Activated gamma-delta T cell treated with anti-CD3 and anti-CD28 coated beads, Interleukin-2, amount 50 U/mL, for 16 hours (primary cell): ENCODE data around the gene REEP1.

Experiments
- DNase-seq: peaks from one replicate; pipeline ENCODE4 v3.0.0-alpha.2; 2020; ENCODE audit warnings: low read depth

REEP1 gene

DNA sequence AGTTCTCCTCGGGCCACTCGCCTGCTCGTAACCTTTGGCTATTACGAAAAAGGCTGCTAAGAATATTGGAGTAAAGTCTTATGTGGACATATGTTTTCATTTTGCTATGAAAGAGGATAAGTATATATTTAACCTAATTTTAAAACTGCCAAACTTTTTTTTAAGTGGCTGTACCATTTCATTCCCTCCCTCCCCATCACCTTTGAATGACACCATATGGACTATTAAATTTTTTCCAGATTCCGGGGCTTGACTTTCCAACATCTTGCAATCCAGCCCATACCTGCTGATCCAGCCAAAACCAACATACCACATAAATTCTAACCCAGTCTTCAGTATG, 31.5 kb downstream of the REEP1 start:
- no peak for DNase-seq

DNA sequence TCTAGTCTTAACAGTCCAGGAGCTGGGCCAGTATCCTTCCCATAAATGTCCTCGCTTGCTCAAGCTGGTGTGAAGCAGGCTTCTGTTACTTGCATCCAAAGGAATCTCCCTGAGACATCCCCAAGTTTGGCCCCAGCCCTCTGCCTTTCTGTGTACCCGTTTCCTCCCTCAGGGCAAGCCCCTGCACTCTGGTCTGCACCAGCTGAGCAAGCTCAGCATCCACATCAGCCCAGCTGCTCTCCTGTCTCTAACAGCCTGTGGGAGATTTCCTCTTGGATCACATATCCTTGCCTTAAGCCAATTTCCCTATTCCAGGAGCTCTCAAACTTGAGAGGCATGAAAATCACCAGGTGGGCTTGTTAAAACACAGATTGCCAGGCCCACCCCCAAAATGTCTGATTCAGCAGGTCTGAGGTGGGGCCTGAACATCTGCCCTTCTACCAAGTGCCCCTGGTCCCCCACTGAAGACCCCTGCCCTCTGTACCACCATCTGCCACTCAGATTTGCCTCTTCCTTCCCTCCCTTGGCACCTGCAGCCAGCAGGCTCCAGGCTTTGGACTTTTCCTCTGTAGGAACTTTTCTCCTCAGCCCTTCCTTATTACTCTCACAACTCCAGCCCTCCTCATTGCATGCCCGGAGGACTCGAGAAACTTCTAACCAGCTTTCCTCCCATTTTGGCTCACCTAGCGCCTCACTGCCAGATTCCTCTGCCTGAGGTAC, 32.1 kb downstream of the REEP1 start:
- no peak for DNase-seq

DNA sequence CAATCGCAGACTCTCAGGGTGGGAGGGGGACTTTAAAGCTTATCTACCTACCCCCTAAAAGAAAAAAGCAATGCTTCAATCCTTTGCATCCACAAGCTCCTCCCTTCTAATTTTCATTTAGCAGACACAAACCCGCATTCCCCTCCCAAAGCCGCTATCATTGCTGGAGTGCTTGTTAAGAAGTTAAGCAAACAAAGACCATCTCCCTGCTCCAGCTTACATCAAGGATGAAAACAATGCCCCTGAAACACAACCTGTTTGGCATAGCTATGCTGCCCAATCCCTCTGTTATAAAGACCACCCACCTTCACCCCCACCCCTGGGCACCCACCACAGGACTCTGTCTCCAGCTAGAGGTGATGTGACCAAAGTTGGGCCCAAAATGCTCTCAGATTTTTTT, 33.0 kb downstream of the REEP1 start:
- no peak for DNase-seq

DNA sequence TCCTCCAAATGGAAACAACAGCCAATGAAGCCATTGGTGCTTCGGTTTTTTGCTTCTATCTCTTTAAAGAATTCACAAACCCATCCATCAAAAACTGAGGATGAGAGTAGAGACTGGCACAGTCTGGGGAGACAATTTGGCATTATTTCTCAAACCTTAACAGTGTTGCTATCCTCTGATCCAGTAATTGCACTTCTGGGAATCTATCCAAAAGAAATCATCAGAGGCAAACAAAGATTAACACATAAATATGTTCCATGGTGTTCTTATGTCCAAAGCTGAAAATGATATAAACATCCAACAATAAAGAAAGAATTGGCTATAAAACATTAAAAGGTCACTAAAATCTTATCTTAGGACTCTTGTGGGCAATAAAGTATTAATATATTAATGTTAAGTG, 35.1 kb downstream of the REEP1 start:
- no peak for DNase-seq

DNA sequence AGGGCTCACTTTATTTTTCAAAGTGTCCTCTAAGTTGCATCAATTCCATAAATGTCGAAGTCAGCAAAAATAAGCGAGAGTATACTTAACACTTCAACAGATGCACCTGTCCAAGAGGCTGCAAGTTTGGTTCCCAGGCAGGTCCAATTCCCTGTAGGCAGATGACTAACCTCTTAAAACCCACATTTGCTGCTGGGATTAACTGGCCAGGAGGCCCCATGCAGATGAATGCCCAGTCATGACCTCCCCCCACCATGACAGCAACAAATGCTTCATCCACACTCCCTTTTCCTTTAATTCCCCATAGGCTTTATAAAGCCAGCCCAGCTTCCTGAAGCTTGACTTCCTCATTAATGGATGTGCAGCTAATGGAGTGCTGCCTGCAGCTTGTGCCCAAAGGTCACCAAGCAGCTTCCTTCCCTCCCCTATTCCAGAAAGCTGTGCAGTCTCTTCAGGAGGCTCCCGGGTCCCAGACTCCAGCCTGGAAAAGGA, 35.7 kb downstream of the REEP1 start:
- no peak for DNase-seq

DNA sequence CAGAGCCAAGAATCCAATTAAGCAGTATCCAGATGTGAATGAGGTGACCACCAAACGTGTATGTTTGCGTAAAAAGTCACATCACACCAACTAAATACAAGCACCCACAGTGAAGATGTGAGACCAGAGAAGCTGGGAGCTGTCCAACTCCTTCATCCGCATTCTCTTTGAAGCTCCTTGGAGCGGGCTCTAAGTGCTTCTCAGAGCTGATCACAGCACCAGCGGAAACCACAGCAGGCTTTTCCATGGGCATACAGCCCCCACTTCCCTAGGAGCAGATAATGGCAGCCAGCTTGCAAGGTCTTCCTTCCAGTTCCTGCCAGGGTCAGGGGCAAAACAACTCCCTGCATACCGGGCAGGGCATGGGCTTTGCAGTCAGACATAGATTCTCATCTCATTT, 36.4 kb downstream of the REEP1 start:
- no peak for DNase-seq

DNA sequence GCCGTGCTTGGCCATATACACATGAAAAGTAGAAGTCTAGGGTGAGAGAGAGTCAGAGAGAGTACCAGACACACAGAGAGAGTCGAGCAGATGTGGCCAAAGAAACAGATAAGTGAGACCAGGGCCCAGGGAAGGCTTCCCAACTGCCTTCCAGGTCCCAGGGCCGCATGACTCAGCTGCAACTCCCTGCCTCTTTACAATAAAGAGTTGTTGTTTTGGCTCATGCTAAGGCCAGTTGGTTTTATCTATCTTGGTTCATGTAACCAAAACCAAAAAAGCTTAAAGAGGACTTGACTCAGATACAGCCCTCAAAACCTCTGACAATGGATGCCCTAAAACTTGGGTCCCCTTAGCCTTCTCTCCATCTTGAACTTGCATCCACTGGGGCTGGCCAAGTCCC, 36.9 kb downstream of the REEP1 start:
- DNase-seq, result no peak

DNA sequence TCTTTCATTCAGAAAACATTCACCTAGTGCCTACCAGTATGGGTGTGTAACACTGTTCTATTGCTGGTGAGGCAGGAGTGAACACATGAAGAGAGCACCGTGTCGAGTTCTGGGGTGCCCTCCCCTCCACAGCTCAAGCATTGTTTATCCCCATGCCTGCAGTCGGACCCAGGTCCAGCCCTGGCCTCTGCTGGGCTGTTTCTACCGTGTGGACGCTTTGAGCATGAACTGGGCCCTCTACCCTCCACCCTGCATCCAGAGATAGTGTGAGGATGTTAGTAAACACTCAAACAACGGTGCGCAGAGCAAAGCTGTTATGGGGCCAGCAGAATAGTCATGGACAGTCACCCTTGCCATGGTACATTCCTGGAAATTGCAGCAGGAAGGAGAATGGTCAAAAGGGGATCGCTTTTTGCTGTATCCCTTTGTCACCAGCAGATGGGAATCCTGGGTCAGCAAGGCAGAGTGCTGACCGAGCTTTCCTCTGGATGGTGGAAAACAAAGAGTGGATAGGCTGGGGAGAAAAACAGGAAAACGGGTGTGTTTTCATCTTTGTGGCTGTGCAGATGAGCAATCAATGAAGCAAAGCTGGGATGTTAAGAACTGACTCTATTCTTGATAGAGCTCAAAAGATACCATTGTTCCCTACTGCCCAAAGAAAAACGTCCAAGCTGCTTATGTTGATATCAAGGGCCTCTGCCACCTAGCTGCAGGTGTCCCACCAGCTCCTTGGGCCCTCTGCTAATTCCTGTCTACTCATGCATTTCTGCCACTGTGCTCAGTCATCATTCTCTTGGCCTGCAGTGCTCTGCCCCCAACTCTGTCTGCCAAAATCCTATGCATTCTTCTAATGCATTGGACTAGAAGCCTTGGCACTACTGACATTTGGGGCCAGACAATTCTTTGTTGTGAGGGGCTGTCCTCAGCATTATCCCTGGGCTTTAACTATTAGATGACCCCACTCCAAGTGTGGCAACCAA, 38.7 kb downstream of the REEP1 start:
- no peak for DNase-seq

DNA sequence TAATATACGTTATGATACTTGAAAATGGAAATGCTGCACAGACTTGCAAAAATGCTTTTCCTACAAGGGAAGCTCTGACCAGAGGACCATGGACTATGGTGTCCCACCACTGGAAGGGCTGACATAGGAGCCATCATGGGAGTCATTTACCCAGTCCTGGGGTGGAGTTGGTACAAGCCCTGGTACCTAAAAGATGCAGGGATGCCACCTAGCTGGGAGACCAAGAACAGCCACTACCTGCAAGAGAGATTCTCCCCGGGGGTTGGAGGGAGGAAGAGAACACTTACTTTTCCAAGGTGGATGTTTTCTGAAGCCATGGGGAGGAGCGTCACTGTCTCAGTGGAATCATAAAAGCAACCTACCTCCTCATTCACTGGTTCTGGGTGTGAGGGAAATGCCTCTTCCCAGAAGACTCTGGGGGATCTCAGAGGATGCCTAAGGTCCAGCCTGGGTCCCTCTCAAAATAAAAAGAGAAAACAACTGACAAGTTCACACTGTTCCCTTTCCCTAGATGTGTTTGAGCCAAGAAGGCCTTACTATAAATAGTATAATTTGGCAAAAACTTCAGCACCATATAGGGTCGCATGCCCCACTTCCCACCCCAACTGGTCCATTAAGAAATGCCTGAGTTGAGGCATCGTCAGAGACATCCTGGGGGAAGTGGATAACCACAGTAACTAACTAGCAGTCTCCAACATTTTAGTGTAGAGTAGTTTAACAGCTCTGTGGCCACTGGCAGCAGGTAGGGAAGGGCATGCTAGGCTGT, 39.9 kb downstream of the REEP1 start:
- DNase-seq, result no peak

DNA sequence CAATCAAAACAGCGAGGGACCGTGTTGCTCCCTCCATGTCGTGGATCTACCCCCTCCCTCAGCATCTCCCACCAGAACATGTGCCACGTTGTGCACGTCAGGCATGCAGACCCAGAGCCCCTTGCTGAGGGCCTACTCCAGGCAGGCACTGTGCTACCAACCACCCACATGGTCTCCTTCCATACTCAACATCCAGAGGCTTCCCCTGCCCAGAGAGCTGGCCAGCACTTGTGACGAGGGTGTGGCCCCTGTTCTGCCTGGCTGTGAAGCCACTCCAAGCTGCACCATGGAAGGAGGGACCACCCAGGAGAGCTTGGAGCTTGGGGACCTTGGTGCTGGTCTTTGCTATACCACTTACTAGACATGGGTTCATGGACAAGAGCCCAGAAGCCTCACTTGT, 40.5 kb downstream of the REEP1 start:
- no peak for DNase-seq

DNA sequence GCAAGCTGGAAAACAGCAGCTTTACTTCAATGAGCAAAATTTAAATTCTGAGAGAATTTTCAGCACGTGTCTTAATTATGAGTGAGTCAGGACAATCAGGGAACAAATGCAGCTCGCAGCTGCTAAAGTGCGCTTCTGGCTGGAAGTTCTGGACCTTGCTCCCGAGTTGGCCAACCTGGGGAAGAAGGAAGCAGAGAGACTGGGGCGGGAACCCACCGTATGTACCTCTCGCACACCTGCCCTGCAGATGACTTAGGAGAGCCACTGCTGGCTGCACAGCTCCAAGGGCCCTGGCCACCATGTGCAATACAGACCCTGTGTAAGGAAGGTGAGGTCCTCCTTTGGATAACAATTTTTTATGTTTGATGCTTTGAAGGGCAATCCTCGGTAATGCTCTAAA, 42.4 kb downstream of the REEP1 start:
- no peak for DNase-seq

DNA sequence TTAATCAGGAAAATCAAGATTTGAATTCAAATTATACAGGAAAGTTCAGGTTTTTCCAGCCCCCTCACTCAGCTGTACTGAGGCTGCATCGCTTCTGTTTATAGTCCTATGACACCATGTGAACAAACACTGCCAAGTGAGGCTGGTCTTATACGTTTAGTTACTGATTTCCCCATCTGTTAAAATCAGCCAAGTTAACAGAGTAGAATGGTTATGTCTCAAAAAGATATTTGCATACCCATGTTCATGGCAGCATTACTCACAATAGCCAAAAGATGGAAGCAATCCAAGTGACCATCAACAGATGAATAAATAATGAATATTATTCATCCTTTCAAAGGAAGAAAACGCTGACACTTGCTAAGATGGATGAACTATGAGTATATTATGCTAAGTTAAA, 43.8 kb downstream of the REEP1 start:
- no peak for DNase-seq

DNA sequence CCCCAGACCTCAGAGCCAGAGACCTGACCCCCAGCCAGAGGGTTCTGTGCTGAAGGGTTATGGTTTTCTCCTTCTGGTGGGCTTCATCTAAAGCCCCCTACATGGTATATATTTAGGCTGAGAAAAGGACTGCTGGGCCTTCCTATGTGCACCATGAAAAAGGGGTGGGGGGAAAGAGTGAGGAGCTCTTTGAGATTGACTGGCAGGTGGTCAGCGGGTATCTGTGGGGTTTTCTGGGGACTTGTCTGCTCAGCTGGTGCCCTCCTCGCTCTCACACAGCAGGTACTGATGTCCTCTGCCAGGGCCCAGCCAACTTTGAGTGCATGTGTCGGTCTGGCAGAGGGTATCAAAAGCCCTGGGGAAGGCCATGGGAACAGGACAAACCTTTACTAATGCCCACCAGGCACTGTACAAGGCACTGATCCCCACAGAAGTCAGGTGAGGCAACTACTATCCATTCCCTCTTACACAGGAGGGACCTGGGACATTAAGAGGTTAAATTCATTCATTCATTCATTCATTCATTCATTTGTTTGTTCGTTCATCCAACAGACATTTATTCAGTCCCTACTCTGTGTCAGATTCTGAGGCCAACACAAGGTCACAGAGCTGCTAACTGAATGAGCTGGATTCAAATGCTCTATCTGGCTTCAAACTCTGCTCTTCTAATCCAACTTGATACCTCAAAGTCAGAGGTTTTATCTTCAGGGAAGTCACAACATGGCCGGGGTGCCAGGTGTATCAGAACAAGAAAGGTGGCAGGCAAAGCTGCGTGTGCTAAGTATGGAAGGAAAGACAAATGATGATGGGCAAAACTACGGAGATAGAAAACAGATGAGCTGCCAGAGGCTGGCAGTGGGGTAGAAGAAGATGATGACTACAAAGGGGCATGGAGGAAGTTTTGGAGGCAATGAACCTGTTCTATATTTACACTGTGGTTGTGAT, 44.6 kb downstream of the REEP1 start:
- DNase-seq, result no peak

DNA sequence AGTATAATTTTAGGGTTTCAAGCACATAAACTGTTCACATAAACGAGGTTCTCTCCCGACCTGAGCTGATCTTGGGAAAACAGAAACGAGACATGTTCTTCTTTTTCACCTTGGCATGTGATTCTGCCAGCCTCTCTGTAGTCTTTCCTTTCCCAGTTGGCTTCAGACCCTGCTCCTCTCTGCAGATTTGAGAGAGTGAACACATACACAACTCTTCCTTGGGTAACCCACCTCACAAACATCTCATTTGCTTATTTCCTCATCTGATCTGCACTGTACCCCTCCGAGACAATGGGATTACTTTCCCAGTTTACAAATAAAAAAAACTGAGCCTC, 46.1 kb downstream of the REEP1 start:
- DNase-seq, result no peak

DNA sequence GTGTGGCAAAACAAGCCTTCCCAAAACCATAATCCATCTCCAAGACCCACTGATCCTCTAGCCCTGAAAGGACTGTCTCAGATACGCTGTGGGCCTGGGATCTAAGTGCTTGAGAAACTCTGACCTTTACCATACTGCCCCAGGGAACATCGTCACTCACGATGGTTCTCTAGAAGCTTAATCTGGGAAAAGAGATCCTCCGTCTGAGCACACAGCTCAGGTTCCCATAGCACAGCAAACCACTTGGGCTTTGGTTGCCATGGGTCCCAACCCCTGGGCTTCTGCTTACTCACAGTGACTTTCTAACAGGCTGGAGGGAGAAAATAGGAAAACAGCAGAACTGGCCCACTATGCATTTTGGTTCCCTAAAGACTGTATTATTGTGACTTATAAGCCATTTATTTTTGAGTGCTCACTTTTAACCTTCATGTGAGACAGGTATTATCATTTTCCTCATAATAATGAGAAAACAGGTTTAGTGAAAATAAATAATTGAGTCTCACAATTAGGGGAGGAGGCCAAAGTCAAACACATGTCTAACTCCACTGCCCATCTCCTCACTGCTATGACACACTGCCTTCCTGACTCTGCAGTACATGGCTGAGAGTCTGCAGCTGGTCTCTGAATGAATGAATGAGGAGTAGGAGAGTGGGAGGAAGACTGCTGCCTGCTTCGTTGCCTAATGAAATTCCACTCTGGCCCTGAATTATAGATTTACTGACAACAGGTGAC, 46.7 kb downstream of the REEP1 start:
- DNase-seq, result no peak

DNA sequence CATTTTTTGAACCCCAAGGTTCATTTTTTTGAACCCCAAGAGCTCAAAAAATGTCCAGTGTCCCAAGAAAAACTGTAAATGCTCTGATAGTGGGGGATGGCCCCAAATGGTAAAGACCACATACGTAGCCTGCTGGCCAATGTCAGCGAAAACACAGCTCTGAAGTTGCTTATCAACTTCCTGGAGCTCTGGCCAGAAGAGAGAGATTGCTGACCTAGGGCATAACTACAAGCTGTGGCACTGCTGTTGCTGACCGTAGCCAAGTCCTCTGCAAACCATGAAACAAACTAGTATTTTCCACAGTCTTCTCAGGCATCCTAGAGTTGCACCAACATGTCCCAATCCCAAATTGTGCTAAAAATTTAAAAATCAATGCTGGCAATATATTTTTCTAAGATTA, 50.9 kb downstream of the REEP1 start:
- DNase-seq, result no peak

DNA sequence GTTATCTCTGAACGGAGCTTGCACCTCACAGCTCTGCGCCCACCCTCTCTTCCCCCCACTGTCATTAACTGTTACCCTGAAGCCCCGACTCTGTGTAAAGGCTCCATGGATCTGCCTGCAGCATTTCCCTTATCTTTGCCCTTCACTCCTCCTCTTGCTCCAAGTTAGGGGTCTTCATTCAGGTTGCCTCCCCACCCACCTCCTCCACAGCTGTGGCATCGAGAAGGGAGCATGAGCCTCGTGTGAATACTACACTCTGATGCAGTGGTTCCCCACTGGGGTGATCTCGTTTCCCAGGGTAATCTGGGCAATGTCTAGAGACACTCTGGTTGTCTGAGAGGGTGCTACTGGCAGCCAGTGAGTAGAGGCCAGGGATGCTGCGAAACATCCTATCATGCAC, 51.4 kb downstream of the REEP1 start:
- DNase-seq, result no peak

DNA sequence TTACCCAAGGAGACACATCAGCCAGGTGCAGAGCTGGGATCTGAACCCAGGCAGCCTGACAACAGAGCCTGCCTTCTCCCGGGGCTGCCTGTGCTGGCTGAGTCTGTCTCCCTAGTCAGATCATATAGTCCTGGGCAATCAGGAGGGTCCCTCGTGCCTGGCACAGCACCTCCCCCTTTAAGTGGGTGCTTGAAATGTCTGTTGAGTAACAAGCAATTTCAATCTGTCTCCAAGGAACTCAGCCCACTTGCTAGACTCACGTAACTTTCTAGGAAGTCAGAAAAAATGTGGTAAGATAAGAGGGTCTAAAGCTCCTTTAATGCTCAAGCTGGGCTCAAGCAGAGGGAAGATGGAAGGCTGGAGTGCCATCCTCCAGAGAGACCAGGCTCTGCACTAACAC, 51.9 kb downstream of the REEP1 start:
- DNase-seq, result no peak

DNA sequence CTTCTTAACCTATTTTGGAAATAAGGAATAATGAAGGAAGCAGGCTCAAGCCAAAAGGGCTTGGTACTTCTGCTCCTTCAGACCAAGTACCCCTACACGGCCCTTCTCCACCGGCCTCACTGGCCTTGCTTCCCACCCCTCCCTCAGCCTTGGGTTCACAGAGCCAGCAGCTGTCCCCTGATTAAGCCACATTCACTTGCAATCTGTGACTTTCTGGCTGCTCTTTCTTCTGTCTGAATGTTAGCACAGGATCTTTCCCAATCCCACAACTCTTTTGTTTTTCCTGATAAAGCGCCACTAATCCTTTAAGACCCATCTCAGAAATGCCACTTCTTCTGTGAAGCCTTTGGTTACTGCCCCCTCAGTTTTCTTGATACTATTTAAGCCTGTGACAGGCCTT, 52.4 kb downstream of the REEP1 start:
- no peak for DNase-seq

DNA sequence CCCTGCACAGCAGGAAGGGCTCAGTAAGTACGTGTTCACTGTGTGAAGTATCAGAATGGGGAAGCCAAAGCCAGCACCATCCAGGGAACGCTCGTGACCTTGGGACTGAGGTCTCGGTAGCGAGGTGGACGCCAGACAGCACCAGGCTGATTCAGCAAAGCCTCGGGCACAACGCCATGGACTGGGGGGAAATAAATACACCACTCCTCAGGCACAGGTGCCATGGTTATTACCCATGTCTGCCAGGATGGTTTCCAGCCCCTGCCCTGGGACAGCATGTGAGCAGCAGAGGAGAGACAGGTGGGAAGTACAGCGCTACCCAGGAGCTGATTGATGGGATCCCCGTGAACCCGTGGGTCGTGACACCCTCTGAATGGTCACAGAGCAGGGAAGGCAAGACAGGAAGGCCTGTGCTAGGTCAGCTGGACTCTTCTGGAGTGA, 53.0 kb downstream of the REEP1 start:
- no peak for DNase-seq
